HepG2 (cell line): ENCODE data around the gene APOA1. TPM values are rescaled to one million over a fixed set of nuclear protein-coding genes. Genes with fewer than 3 reads are reported as not detected.

Source experiments
- AHR ChIP-seq: IDR thresholded peaks from 2 replicates; pipeline ENCODE4 v1.6.1; 2018; ENCODE audit warnings: missing genetic modification reagents, missing compliant biosample characterization
- GFI1 ChIP-seq: sonication (generic); formaldehyde crosslinking; IDR thresholded peaks from 2 replicates; pipeline ENCODE4 v1.5.0; 2020; ENCODE audit warnings: missing genetic modification reagents, mild to moderate bottlenecking, borderline replicate concordance
- GTF3A ChIP-seq: sonication (generic); formaldehyde crosslinking; conservative IDR thresholded peaks from 2 replicates; pipeline ENCODE4 v1.4.0; 2020; ENCODE audit warnings: mild to moderate bottlenecking, missing genetic modification reagents
- NR2C2 ChIP-seq: sonication (generic); formaldehyde crosslinking; IDR thresholded peaks from 2 replicates; pipeline ENCODE4 v1.4.0; 2020; ENCODE audit warnings: missing genetic modification reagents, mild to moderate bottlenecking, moderate library complexity, borderline replicate concordance
- NR2F6 ChIP-seq, 2 experiments: IDR thresholded peaks; 2 replicates each; pipeline ENCODE4 v1.6.1; 2016; ENCODE audit warnings: antibody characterized with exemption in 1 of 2, mild to moderate bottlenecking in 1 of 2
- PHF8 ChIP-seq: sonication (generic); formaldehyde crosslinking; IDR thresholded peaks from 2 replicates; pipeline ENCODE4 v1.5.0; 2020; ENCODE audit warnings: missing genetic modification reagents
- RCOR2 ChIP-seq: IDR thresholded peaks from 2 replicates; pipeline ENCODE4 v1.6.1; 2016; ENCODE audit warnings: missing biosample characterization, missing genetic modification reagents
- TARDBP ChIP-seq: sonication (generic); formaldehyde crosslinking; IDR thresholded peaks from 2 replicates; pipeline ENCODE4 v1.8.0; 2022; ENCODE audit warnings: mild to moderate bottlenecking, missing genetic modification reagents
- ZFP36L2 ChIP-seq: sonication (generic); formaldehyde crosslinking; IDR thresholded peaks from 2 replicates; pipeline ENCODE4 v1.4.0; 2020; ENCODE audit warnings: missing genetic modification reagents
- ZFY ChIP-seq: sonication (generic); formaldehyde crosslinking; IDR thresholded peaks from 2 replicates; pipeline ENCODE4 v1.4.0; 2020; ENCODE audit warnings: missing genetic modification reagents
- ZNF629 ChIP-seq: sonication (generic); formaldehyde crosslinking; conservative IDR thresholded peaks from 2 replicates; pipeline ENCODE4 v1.5.0; 2020; ENCODE audit warnings: missing genetic modification reagents
- ZNF672 ChIP-seq: sonication (generic); formaldehyde crosslinking; IDR thresholded peaks from 2 replicates; pipeline ENCODE4 v1.8.1; 2022; ENCODE audit warnings: missing genetic modification reagents
- ZNF816 ChIP-seq: sonication (generic); formaldehyde crosslinking; IDR thresholded peaks from 2 replicates; pipeline ENCODE4 v1.8.0; 2022; ENCODE audit warnings: missing genetic modification reagents, mild to moderate bottlenecking, borderline replicate concordance
- ZSCAN12 ChIP-seq: sonication (generic); formaldehyde crosslinking; IDR thresholded peaks from 2 replicates; pipeline ENCODE4 v1.9.0; 2021; ENCODE audit warnings: mild to moderate bottlenecking, missing genetic modification reagents
- polyA plus RNA-seq, 8 experiments: library from polyadenylated mRNA; depleted of rRNA in 3 of 8; stranded (reverse) in 7 of 8; unstranded in 1 of 8; fragments of >200 nt; fragmentation: Illumina TruSeq in 4 of 8; extraction: Trizol in 4 of 8; gene quantifications; 2 replicates each; pipeline versions ENCODE4 v1.2.1 to v1.2.3, GENCODE V29; 2011 to 2016; ENCODE audit warnings: low read depth in 4 of 8, missing spikeins in 1 of 8, mixed read lengths in 1 of 8; ENCODE audit not compliant: insufficient read depth in 1 of 8
- total RNA-seq, 5 experiments: library from RNA; depleted of rRNA; stranded (reverse); fragments of >200 nt; fragmentation: Illumina TruSeq; extraction: Trizol; gene quantifications; 2 replicates each; pipeline ENCODE4 v1.2.3, GENCODE V29; 2016; ENCODE audit warnings: low read depth in 1 of 5
- TF ChIP-seq, protein P1 (sequence below): sonication (generic); formaldehyde crosslinking; conservative IDR thresholded peaks from 2 replicates; pipeline ENCODE4 v1.4.0; 2020; ENCODE audit warnings: missing genetic modification reagents
- TF ChIP-seq, protein P2 (sequence below): sonication (generic); formaldehyde crosslinking; conservative IDR thresholded peaks from 2 replicates; pipeline ENCODE4 v1.4.0; 2020; ENCODE audit warnings: missing genetic modification reagents
- TF ChIP-seq, protein P3 (sequence below), 2 experiments: sonication (generic) in 1 of 2; formaldehyde crosslinking in 1 of 2; IDR thresholded peaks; 2 replicates each; pipeline versions ENCODE4 v1.4.0 to v1.6.1; 2018 to 2020; ENCODE audit warnings: missing genetic modification reagents in 2 of 2, borderline replicate concordance in 1 of 2, low read depth in 1 of 2, mild to moderate bottlenecking in 1 of 2, missing biosample characterization in 1 of 2
- TF ChIP-seq, protein P4 (sequence below): sonication (generic); formaldehyde crosslinking; IDR thresholded peaks from 2 replicates; pipeline ENCODE4 v1.5.0; 2020; ENCODE audit warnings: mild to moderate bottlenecking, missing genetic modification reagents, moderate library complexity

Gene APOA1
- total and polyA plus RNA-seq, 2 of the 13 experiments (the other 11 are each of a cell fraction or from before 2014, with no cell fraction given) = 1,973 to 5,485 TPM

DNA sequence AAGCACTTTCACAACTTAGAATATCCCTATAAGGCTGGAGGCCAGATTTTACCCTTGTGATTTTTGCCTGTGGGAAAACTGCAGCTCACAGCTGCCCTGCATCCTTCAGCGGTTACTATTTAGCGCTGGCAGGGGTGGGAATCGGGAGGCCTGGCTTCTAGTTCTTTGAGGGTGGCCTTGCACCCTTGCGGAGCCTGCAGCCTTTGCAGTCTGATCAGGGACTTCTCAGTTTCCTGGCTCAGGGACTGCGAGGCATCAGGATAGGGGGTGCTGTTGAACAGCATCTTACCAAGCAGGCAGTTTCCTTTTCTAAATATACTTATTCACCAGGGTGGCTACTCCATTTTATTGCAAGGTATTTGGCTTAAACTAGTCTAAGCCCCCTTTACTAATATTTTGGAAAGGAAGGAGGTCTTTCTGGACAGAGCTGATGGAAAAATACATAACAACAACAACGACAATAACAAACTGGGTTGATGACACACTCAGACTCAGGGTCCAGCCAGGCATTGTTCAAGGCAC lies 2.9 kb upstream of the APOA1 start (continued):
- TF ChIP-seq, protein P1, sequence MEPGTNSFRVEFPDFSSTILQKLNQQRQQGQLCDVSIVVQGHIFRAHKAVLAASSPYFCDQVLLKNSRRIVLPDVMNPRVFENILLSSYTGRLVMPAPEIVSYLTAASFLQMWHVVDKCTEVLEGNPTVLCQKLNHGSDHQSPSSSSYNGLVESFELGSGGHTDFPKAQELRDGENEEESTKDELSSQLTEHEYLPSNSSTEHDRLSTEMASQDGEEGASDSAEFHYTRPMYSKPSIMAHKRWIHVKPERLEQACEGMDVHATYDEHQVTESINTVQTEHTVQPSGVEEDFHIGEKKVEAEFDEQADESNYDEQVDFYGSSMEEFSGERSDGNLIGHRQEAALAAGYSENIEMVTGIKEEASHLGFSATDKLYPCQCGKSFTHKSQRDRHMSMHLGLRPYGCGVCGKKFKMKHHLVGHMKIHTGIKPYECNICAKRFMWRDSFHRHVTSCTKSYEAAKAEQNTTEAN = 0 out of 2 replicates have a peak, but pooled peaks have one; percentile 3
- no peak for TF ChIP-seq ZSCAN12
- TF ChIP-seq RCOR2 (CRISPR knock-in tag) = 0 out of 2 replicates have a peak, but pooled peaks have one; percentile 22
- TF ChIP-seq GTF3A (CRISPR knock-in tag) = 0 out of 2 replicates have a peak, but pooled peaks have one; percentile 25
- no peak for TF ChIP-seq ZNF672 (CRISPR knock-in tag)
- 0 out of 2 replicates have a peak, but pooled peaks have one; percentile 5 for TF ChIP-seq GFI1 (CRISPR knock-in tag)
- 0 out of 2 replicates have a peak, but pooled peaks have one; percentile 23 for TF ChIP-seq NR2C2 (CRISPR knock-in tag)
- TF ChIP-seq ZFY (CRISPR knock-in tag) = peak; percentile 14; the same call in 1 of the 2 replicates
- peak; percentile 79; the same call in 1 of the 2 replicates for TF ChIP-seq ZNF816
- TF ChIP-seq PHF8 (CRISPR knock-in tag) = 0 out of 2 replicates have a peak, but pooled peaks have one; percentile 13
- TF ChIP-seq, protein P2, sequence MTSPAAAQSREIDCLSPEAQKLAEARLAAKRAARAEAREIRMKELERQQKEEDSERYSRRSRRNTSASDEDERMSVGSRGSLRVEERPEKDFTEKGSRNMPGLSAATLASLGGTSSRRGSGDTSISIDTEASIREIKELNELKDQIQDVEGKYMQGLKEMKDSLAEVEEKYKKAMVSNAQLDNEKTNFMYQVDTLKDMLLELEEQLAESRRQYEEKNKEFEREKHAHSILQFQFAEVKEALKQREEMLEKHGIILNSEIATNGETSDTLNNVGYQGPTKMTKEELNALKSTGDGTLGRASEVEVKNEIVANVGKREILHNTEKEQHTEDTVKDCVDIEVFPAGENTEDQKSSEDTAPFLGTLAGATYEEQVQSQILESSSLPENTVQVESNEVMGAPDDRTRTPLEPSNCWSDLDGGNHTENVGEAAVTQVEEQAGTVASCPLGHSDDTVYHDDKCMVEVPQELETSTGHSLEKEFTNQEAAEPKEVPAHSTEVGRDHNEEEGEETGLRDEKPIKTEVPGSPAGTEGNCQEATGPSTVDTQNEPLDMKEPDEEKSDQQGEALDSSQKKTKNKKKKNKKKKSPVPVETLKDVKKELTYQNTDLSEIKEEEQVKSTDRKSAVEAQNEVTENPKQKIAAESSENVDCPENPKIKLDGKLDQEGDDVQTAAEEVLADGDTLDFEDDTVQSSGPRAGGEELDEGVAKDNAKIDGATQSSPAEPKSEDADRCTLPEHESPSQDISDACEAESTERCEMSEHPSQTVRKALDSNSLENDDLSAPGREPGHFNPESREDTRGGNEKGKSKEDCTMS (CRISPR knock-in tag) = no peak
- no peak for TF ChIP-seq ZFP36L2 (CRISPR knock-in tag)
- TF ChIP-seq ZNF629 (CRISPR knock-in tag) = 0 out of 2 replicates have a peak, but pooled peaks have one; percentile 3
- TF ChIP-seq, protein P3, sequence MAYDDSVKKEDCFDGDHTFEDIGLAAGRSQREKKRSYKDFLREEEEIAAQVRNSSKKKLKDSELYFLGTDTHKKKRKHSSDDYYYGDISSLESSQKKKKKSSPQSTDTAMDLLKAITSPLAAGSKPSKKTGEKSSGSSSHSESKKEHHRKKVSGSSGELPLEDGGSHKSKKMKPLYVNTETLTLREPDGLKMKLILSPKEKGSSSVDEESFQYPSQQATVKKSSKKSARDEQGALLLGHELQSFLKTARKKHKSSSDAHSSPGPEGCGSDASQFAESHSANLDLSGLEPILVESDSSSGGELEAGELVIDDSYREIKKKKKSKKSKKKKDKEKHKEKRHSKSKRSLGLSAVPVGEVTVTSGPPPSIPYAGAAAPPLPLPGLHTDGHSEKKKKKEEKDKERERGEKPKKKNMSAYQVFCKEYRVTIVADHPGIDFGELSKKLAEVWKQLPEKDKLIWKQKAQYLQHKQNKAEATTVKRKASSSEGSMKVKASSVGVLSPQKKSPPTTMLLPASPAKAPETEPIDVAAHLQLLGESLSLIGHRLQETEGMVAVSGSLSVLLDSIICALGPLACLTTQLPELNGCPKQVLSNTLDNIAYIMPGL (CRISPR knock-in tag; IDR thresholded peaks at IDR 0.05; ENCODE audit: borderline replicate concordance in 1 of 2, low read depth in 1 of 2) = peak in 1 of 2 experiments; percentile 43; a peak in 1 of 4 replicates
- no peak for TF ChIP-seq NR2F6 (IDR thresholded peaks at IDR 0.05)
- 0 out of 2 replicates have a peak, but pooled peaks have one; percentile 2 for TF ChIP-seq NR2F6 (CRISPR knock-in tag; IDR thresholded peaks at IDR 0.05)
- no peak for TF ChIP-seq AHR (CRISPR knock-in tag)
- TF ChIP-seq TARDBP (CRISPR knock-in tag) = peak; percentile 22; the same call in 1 of the 2 replicates
- TF ChIP-seq, protein P4, sequence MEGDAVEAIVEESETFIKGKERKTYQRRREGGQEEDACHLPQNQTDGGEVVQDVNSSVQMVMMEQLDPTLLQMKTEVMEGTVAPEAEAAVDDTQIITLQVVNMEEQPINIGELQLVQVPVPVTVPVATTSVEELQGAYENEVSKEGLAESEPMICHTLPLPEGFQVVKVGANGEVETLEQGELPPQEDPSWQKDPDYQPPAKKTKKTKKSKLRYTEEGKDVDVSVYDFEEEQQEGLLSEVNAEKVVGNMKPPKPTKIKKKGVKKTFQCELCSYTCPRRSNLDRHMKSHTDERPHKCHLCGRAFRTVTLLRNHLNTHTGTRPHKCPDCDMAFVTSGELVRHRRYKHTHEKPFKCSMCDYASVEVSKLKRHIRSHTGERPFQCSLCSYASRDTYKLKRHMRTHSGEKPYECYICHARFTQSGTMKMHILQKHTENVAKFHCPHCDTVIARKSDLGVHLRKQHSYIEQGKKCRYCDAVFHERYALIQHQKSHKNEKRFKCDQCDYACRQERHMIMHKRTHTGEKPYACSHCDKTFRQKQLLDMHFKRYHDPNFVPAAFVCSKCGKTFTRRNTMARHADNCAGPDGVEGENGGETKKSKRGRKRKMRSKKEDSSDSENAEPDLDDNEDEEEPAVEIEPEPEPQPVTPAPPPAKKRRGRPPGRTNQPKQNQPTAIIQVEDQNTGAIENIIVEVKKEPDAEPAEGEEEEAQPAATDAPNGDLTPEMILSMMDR (CRISPR knock-in tag) = peak; percentile 56
